ENCODE measurements around the gene SLIT3. TPM values are rescaled to one million over a fixed set of nuclear protein-coding genes. Genes with fewer than 3 reads are reported as not detected.

The SLIT3 gene
- total RNA-seq, 4 donors from 2014 or later, result 10.8 to 30.8 (median 18.4) TPM

DNA sequence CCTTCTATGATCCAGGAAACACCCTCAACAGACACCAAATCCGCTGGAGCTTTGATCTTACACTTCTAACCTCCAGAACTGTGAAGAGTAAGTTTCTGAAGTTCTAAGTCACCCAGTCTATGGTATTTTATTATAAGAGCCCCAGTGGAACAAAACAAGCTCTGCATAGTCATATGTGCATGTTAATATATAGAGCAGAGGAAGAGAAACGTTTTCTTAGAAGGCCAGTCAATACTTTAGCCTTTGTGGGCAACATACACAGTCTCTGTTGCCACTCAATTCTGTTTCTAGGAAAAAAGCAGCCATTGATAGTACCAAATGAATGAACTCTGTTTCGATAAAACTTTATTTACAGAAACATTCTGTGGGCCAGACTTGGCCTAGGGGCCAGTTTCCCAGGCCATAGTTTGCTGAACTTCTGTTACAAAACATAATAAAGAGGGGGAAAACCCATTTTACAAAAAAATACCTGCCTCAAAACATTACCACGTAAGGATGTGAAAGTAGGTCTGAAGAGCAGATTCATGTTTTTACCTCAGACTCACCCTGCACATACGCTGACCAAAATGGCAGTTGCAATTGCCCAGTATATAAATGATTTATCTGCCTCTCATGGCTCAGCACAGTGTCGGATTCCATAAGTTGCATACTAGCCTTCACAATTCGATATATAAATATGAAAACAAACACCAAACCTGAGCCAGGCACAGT lies 350.5 kb downstream of the SLIT3 start:
- Histone ChIP-seq H3K9me3 (no peaks in the 10 kb centered on the region), H3K27ac (no peak overlapping the region), H3K27me3 (no peaks in the 10 kb centered on the region), H3K4me3 (no peak overlapping the region), H3K36me3 (no peaks in the 10 kb centered on the region), H3K4me1 (no peaks in the 10 kb centered on the region)
- 90% methylated on average over 7 of the region's 7 CpGs for WGBS
- DNase-seq (ENCODE audit: low spot score in 2 of 2), result no peak
- TF ChIP-seq EP300 (IDR thresholded peaks at IDR 0.05) (no peak), POLR2AphosphoS5 (IDR thresholded peaks at IDR 0.05) (no peak), POLR2A (IDR thresholded peaks at IDR 0.05) (no peak)
- TF ChIP-seq, protein P1, sequence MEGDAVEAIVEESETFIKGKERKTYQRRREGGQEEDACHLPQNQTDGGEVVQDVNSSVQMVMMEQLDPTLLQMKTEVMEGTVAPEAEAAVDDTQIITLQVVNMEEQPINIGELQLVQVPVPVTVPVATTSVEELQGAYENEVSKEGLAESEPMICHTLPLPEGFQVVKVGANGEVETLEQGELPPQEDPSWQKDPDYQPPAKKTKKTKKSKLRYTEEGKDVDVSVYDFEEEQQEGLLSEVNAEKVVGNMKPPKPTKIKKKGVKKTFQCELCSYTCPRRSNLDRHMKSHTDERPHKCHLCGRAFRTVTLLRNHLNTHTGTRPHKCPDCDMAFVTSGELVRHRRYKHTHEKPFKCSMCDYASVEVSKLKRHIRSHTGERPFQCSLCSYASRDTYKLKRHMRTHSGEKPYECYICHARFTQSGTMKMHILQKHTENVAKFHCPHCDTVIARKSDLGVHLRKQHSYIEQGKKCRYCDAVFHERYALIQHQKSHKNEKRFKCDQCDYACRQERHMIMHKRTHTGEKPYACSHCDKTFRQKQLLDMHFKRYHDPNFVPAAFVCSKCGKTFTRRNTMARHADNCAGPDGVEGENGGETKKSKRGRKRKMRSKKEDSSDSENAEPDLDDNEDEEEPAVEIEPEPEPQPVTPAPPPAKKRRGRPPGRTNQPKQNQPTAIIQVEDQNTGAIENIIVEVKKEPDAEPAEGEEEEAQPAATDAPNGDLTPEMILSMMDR (IDR thresholded peaks at IDR 0.05), result no peak

DNA sequence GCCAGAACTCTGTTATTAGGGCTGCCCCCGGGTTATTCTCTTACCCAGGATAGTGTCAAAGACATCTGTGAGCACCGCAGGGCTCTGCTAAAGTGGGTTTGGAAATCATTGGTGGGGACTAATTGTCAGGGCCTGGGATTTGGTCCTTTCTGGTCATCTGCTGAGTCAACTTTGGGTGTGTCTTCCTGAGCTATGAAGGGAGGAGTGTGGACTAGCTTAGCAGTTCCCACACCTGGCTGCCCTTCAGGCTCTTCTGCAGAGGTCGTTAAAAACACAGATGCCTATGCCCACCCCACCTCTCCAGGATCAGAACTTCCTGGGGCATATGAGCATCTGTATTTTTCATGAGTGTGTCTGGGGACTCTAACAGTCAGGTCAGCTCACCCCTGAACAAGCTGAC lies 352.2 kb downstream of the SLIT3 start:
- Histone ChIP-seq H3K4me3 (no peak overlapping the region), H3K27ac (no peak overlapping the region), H3K4me1 (no peaks in the 10 kb centered on the region), H3K36me3 (no peaks in the 10 kb centered on the region), H3K9me3 (no peaks in the 10 kb centered on the region), H3K27me3 (no peaks in the 10 kb centered on the region)
- no peak for DNase-seq (ENCODE audit: low spot score in 2 of 2)
- TF ChIP-seq EP300 (IDR thresholded peaks at IDR 0.05) (no peak), POLR2A (IDR thresholded peaks at IDR 0.05) (no peak), POLR2AphosphoS5 (IDR thresholded peaks at IDR 0.05) (no peak)
- TF ChIP-seq, protein P1 (IDR thresholded peaks at IDR 0.05), result no peak
- WGBS, result 76% methylated on average over 3 of the region's 3 CpGs

DNA sequence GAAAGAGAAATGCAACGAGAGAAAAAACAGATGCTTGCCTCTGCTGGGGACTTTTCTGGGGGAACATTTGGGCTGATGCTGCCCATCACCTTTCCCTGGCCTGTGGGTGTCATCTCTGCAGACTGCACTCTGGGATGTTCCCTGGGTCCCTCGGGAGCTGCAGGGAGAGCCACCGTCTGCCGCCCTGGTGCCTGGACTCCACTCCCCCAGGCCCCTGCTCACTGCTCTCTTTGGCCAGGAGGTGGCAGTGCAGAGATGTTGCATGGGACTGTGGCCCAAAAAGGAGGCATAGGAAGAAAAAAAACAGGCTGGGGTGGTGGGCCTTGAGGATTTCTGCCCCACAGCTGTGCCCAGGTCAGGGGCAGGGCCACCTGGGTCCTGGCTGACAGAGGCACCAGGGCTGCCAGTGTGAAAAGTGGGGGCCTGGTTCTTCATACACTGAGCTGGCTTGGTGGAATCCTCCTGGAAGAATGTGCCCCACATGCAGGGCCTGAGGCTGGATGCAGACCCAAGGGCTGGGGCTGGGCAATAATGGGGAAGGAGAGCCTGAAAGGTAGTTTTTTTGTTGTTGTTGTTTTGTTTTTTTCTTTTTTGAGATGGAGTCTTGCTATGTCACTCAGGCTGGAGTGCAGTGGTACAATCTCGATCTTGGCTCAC lies 353.6 kb downstream of the SLIT3 start:
- H3K4me3 ChIP-seq, result no peak overlapping the region
- no peak overlapping the region for H3K27ac ChIP-seq
- no peak for TF ChIP-seq EP300 (IDR thresholded peaks at IDR 0.05)
- TF ChIP-seq, protein P1 (IDR thresholded peaks at IDR 0.05), result peak; percentile 20 to 63
- TF ChIP-seq POLR2AphosphoS5 (IDR thresholded peaks at IDR 0.05), result no peak
- TF ChIP-seq POLR2A (IDR thresholded peaks at IDR 0.05), result no peak
- 50% methylated on average over 5 of the region's 5 CpGs for WGBS
- H3K36me3 ChIP-seq, result no peaks in the 10 kb centered on the region
- H3K4me1 ChIP-seq, result no peaks in the 10 kb centered on the region
- H3K27me3 ChIP-seq, result no peaks in the 10 kb centered on the region
- no peak for DNase-seq (ENCODE audit: low spot score in 2 of 2)
- no peaks in the 10 kb centered on the region for H3K9me3 ChIP-seq

DNA sequence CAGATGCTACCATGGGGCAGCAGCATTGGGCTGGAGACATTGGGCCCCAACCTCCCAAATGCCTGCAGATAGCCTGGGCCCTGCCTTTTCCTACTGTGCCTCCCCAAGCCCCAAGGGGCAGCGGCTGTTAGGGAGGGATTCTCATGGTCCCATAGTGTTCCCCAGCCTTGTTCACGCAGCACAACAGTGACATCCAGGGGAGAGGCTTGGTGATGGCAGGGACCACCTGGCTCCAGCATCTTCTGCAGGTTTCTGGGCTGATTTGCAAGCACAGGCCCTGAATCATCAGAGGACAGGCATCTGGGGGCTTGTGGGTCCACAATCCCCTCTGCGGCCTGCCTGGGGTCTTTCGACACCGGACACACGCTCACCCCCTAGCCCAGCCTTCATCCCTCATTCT lies 354.6 kb downstream of the SLIT3 start:
- Histone ChIP-seq H3K27ac (peak overlapping the region; percentile 5), H3K36me3 (no peaks in the 10 kb centered on the region), H3K9me3 (no peaks in the 10 kb centered on the region), H3K4me1 (no peaks in the 10 kb centered on the region), H3K27me3 (no peaks in the 10 kb centered on the region), H3K4me3 (no peak overlapping the region)
- 82% methylated on average over 5 of the region's 6 CpGs for WGBS
- no peak for DNase-seq (ENCODE audit: low spot score in 2 of 2)
- TF ChIP-seq, protein P1 (IDR thresholded peaks at IDR 0.05), result no peak

- H3K36me3 ChIP-seq, result no peaks in the 10 kb centered on the region
- H3K4me1 ChIP-seq, result no peaks in the 10 kb centered on the region
- H3K9me3 ChIP-seq, result no peaks in the 10 kb centered on the region
- H3K4me3 ChIP-seq, result no peak overlapping the region
- no peaks in the 10 kb centered on the region for H3K27me3 ChIP-seq
- WGBS, result 71% methylated on average over 5 of the region's 5 CpGs
- DNase-seq (ENCODE audit: low spot score in 2 of 2), result no peak
- no peak overlapping the region for H3K27ac ChIP-seq
- TF ChIP-seq POLR2A (IDR thresholded peaks at IDR 0.05) (no peak), EP300 (IDR thresholded peaks at IDR 0.05) (no peak), POLR2AphosphoS5 (IDR thresholded peaks at IDR 0.05) (no peak)
- TF ChIP-seq, protein P1 (IDR thresholded peaks at IDR 0.05), result no peak
These were observed 356.9 kb downstream of the SLIT3 start for GRCh38 chr5:168944004-168944403.

Measured in suprapubic skin (tissue), 4 donors.